Activated CD4-positive, alpha-beta T cell treated with anti-CD3 and anti-CD28 coated beads, Interleukin-2, Interleukin-4, amounts not matched to agents 100 ng/mL and 50 ng/mL, durations not matched to agents 16 hours and 8 hours (primary cell): Measurements from ENCODE around the gene TMEM163.

ENCODE experiments used
- DNase-seq: peaks from one replicate; pipeline ENCODE4 v3.0.0-alpha.2; 2020; ENCODE audit warnings: low spot score

The TMEM163 gene

DNA sequence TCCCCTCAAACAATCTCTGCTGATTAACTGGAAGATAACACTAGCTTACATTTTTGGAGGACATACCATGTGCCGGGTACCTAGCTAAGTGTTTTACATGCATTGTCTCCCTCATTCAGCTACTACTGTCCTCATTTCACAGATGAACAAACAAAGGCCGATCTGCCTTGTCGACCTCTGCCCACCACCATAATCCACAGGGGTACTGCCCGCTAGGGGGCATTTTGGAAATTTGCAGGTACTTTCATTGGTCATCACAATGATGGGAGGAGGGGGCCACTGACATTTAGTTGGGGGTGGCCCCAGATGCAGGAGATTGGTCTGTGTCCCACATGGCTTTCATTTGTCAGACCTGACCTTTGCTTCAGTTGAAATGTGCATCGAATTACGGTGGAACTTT lies 3.9 kb upstream of the TMEM163 start:
- no peak for DNase-seq

GRCh38 chr2:134721596-134721995 lies 2.8 kb upstream of the TMEM163 start:
- no peak for DNase-seq

GRCh38 chr2:134718023-134718816 lies 580 bp downstream of the TMEM163 start:
- DNase-seq = no peak

GRCh38 chr2:134717286-134718022 lies 1.3 kb downstream of the TMEM163 start:
- no peak for DNase-seq

- no peak for DNase-seq
These were observed 2.0 kb downstream of the TMEM163 start for GRCh38 chr2:134716721-134717243.

DNA sequence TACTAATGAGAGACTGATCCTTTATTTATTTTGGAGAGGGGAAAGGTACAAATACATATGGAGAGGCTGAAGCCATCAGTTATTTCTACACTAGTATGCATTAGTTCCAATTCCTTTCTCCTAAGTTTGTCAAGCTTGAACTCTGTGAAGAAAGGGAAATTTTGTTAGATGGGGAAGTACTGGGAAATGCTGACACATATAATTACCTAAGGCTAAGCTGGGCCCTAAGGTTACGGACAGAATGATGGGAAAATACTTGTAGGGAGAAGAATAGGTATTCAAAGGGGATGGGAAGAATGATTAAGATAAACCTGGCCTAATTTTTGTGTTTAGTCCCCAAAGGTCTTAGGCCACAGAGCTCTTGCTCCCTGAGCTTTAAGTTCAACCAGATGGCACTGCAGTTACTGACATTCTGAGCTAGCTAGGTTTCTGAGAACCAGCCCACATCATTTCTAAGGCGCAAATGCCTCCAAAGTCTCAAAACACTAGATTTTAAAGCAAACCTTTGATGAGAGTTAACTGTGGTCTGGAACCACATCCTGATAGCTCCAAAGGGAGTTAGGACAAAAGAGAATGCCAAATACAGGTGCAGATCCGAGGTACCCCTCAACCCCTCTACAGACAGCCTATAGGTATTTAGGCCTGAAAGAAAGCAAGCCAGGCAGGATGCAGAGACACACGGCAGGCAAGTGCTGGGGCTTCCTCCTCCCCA lies 2.7 kb downstream of the TMEM163 start:
- DNase-seq = no peak

- no peak for DNase-seq
These were observed 4.6 kb downstream of the TMEM163 start for GRCh38 chr2:134714228-134714627.

DNA sequence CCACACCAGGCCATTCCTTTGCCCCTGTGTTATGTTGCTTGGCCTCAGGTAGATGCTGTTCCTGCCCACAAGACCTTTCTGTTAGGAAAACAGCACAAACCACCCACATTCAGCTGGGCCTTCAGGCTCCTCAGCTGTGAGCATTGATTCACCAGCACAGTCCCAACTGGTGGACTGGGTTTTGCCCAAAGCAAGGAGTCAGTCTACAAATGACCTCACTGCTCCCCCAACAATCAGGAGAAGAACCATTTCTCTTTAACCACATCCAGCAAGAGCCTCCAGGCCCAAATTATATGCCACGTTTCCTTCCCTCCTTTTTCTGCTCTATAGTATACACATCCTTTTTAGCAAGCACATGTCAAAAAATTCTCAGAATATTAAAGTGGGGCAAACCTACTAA lies 5.2 kb downstream of the TMEM163 start:
- no peak for DNase-seq

- no peak for DNase-seq
These were observed 5.6 kb downstream of the TMEM163 start for GRCh38 chr2:134713176-134713575.

GRCh38 chr2:134712736-134713135 lies 6.1 kb downstream of the TMEM163 start:
- no peak for DNase-seq

GRCh38 chr2:134712299-134712698 lies 6.5 kb downstream of the TMEM163 start:
- no peak for DNase-seq

DNA sequence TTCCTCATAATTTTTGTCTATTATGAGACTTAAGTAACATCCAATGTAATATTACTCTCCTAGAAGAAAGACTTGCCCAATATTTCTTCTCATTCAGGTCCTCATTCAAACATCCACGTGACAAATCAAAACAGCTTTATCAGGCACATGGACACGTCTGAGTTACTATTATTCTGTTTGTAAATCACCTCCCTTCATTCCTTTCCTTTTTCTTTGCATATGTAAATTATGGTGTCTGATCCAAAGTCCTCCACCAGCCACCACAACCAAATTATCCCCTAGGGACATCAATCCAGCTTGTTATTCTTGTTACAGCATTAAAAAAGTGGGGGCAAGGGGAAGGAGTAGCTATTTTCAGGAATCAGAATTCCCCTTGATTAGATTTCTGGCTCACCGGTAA lies 7.1 kb downstream of the TMEM163 start:
- no peak for DNase-seq

- DNase-seq = no peak
These were observed 11.5 kb downstream of the TMEM163 start for GRCh38 chr2:134707330-134707676.

DNA sequence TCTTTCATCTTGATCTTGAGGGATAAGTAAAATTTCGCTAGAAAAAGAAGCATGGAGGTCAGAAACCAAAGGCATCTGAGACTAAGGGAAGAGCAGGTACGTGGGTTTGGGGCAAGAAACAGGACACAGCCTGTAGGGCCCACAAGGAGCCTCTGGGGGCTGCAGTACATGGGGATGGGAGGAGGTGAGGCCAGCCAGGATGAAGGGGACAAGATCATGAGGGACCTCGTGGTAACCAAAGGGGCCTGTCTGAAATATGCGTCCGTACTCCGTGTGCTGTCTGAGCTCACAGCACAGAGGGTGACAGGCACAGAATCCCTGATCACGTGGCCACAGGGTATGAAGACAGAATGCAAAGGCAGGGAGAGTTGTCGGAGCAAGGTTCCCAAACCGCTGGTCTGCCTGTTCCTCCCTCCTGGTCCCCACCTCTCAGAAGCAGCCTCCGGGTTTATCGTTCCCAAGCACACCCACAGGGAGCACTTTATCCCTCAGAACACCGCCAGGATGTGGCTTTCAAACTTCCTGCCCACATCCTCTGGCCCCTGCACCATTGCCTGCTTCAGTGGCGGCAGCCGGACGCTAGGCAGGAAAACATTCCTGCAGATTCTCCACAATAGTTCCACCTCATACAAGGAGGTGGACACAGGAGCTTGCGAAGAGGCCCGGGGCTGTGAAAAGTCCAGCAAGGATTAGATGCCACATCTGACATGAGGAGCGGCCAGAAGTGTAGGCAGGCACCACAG lies 12.0 kb downstream of the TMEM163 start:
- DNase-seq = no peak

GRCh38 chr2:134705861-134706586 lies 12.8 kb downstream of the TMEM163 start:
- DNase-seq = no peak

DNA sequence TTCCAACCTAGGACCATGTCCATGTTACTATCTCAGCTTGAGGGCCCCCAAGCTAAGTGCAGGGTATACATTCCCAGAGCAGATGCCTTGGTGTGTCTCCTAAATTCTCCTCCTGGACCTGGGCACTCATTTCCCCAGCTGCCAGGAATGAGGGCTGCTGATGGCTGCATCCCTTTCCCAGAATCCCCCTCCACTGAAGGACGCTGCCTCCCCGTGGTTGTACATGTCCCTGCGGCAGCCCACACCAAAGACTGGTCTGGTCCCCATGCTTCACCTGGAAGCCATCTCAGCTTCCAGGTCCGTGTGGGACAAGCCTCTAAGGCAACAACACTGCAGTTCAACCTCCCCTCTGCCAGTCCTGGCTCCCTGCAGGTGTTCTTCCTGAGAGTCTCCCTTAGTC lies 14.6 kb downstream of the TMEM163 start:
- DNase-seq = no peak

GRCh38 chr2:134703426-134703825 lies 15.4 kb downstream of the TMEM163 start:
- DNase-seq = no peak

- DNase-seq = no peak
These were observed 18.1 kb downstream of the TMEM163 start for GRCh38 chr2:134700730-134701129.

DNA sequence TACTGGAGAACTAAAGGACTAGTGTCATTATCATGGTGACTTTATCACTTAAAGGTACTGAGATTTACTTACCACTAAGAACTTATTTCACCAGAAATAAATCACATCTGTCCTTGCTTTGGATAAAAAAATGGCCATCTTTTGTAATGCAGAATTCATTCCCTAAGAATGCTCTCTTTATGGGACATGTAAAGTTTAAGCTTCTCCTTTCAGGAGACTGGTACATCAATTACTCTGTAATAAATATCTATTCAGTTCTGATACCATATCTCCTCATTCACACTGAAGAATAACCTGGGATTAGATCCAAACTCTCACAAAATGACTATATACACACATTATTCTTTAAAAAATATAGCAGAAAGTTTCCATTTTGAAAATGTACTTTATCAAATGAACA lies 24.4 kb downstream of the TMEM163 start:
- DNase-seq = no peak

GRCh38 chr2:134693359-134694330 lies 25.2 kb downstream of the TMEM163 start:
- no peak for DNase-seq
